ENCODE results near the gene PTPRQ.

PTPRQ gene

DNA sequence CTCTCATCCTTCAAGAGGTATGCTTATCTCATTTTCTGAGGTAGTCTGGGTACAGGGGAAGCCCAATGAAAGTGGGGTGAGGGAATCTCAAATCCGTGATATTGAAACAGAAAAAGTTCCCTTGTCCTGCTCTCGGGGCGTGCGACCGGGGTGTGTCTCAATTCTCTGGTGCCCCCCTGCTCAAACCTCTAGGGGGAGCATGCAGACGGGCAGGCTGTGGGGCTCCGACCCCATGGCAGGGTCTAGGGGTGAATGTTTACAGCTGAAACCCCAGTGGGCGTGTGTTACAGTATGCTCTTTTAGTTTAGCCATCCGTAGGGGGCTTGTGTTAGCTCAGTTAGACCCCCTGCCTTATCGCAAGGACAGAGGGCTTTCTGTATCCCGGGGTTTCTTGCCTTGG lies 68.7 kb downstream of the PTPRQ start:
- DNase-seq (ENCODE audit: extremely low read depth, low read depth) = no peak
- no peak overlapping the region for H3K4me3 ChIP-seq (replicated peaks; ENCODE audit: low read depth, low read length)

DNA sequence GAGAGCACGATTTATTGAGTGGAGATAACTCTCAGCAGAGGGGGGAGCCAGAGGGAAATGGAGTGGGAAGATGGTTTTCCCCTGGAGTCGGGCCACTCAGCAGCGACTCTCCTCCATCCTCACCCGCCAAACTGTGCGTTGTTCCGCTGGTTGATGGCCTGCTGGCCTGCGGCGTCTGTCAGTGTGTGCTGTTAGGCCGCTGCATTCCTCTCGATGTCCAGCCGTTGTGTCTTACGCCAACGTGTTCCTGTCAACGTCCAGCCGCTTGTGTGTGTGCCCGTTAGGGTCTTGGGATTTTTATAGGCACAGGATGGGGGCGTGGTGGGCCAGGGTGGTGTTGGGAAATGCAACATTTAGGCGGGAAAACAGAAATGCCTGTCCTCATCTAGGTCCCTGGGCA lies 69.2 kb downstream of the PTPRQ start:
- no peak for DNase-seq (ENCODE audit: extremely low read depth, low read depth)
- no peak overlapping the region for H3K4me3 ChIP-seq (replicated peaks; ENCODE audit: low read depth, low read length)
- TF ChIP-seq, protein P1, sequence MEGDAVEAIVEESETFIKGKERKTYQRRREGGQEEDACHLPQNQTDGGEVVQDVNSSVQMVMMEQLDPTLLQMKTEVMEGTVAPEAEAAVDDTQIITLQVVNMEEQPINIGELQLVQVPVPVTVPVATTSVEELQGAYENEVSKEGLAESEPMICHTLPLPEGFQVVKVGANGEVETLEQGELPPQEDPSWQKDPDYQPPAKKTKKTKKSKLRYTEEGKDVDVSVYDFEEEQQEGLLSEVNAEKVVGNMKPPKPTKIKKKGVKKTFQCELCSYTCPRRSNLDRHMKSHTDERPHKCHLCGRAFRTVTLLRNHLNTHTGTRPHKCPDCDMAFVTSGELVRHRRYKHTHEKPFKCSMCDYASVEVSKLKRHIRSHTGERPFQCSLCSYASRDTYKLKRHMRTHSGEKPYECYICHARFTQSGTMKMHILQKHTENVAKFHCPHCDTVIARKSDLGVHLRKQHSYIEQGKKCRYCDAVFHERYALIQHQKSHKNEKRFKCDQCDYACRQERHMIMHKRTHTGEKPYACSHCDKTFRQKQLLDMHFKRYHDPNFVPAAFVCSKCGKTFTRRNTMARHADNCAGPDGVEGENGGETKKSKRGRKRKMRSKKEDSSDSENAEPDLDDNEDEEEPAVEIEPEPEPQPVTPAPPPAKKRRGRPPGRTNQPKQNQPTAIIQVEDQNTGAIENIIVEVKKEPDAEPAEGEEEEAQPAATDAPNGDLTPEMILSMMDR (IDR thresholded peaks at IDR 0.05; ENCODE audit: low read depth, low read length, missing control alignments) = no peak

More for the DNA sequence above, 68.7 kb downstream of the PTPRQ start:
- TF ChIP-seq, protein P1 (IDR thresholded peaks at IDR 0.05; ENCODE audit: low read depth, low read length, missing control alignments) = no peak

DNA sequence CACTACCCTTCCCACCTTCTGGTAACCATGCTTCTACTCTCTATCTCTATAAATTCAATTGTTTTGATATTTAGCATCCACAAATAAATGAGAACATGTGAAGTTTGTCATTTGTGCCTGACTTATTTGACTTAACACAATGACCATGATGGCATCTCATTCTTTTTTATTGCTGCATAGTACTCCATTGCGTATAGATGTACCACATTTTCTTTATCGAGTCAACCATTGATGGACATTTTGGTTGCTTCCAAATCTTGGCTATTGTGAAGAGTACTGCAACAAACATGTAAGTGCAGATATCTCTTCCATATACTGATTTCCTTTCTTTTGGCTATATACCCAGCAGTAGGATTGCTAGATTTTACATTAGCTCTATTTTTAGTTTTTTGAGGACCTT lies 73.6 kb downstream of the PTPRQ start:
- TF ChIP-seq, protein P1 (IDR thresholded peaks at IDR 0.05; ENCODE audit: low read depth, low read length, missing control alignments) = no peak

DNA sequence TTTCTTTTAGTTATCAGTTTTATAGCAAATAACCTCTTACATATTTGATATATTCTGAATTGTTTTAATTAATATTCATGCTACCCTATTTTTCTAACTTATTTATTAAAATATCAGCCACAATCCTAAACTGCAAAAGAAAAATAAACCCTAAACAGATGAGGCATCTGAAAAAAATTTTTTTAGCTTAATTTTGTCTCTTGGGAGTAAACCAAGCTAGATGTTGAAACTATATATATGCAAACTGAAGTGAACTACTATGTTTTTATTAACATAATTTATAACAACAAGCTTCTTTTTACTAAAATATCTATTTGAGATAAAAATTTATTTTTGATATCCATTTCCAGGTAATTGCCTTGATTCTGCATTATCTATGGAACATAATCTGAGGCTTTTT lies 87.6 kb downstream of the PTPRQ start:
- DNase-seq (ENCODE audit: extremely low read depth, low read depth) = no peak
- TF ChIP-seq, protein P1 (IDR thresholded peaks at IDR 0.05; ENCODE audit: low read depth, low read length, missing control alignments) = no peak
- H3K4me3 ChIP-seq (replicated peaks; ENCODE audit: low read depth, low read length) = no peak overlapping the region

More for the DNA sequence above, 73.6 kb downstream of the PTPRQ start:
- no peak for DNase-seq (ENCODE audit: extremely low read depth, low read depth)
- no peak overlapping the region for H3K4me3 ChIP-seq (replicated peaks; ENCODE audit: low read depth, low read length)

DNA sequence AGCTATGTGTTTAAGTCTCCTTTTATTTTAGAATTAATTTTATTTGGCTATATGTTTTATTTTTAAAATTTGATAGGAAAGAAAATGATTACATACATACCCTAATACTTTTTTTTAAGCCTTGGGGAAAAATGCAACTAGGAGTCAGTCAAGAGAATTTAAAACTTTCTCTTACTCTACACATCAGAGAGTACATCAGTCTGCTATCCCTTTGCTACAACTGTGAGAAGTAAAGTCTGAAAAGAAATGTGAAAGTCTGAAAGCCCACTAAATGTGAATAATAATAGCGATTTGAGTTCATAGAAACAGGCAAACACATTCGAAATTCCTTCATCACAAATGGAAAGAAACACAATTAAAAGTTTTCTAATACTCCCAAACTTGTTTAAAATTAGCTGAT lies 95.0 kb downstream of the PTPRQ start:
- TF ChIP-seq, protein P1 (IDR thresholded peaks at IDR 0.05; ENCODE audit: low read depth, low read length, missing control alignments) = no peak
- DNase-seq (ENCODE audit: extremely low read depth, low read depth) = no peak

DNA sequence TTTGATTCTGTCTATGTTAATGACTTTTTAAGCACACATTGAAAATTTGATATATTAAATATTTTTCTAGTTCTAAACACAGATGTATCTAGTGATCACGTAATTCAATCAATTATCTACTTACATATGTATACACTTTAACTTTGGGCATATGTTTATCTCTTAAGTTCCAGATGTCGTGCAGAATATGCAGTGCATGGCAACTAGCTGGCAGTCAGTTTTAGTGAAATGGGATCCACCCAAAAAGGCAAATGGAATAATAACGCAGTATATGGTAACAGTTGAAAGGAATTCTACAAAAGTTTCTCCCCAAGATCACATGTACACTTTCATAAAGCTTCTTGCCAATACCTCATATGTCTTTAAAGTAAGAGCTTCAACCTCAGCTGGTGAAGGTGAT lies 105.3 kb downstream of the PTPRQ start:
- no peak overlapping the region for H3K4me3 ChIP-seq (replicated peaks; ENCODE audit: low read depth, low read length)
- no peak for DNase-seq (ENCODE audit: extremely low read depth, low read depth)
- TF ChIP-seq, protein P1 (IDR thresholded peaks at IDR 0.05; ENCODE audit: low read depth, low read length, missing control alignments) = no peak

More for the DNA sequence above, 95.0 kb downstream of the PTPRQ start:
- no peak overlapping the region for H3K4me3 ChIP-seq (replicated peaks; ENCODE audit: low read depth, low read length)

DNA sequence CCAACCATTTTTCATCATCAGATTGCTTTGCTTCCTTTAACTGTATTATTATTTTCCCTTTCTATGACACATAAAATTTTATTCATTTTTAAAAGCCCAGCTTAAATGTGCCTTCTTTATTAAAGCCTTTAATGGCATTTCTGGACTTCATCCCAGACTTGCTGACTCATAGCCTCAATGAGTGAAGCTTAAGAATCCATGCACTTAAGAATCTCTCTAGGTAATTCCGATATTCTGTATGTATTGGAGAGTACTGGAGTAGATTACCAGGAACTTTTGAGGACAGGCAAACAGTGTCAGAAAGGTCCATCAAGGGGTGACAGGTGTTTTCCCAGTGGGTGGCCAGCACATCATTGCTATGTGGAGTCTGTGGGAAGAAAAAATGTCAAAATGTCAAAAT lies 107.9 kb downstream of the PTPRQ start:
- TF ChIP-seq, protein P1 (IDR thresholded peaks at IDR 0.05; ENCODE audit: low read depth, low read length, missing control alignments) = no peak
- no peak overlapping the region for H3K4me3 ChIP-seq (replicated peaks; ENCODE audit: low read depth, low read length)
- peak; percentile 99 for DNase-seq (ENCODE audit: extremely low read depth, low read depth)
